Keratinocyte (primary cell): ENCODE data around the gene CFAP46. TPM values are rescaled to one million over a fixed set of nuclear protein-coding genes. Genes with fewer than 3 reads are reported as not detected.

Source experiments
- DNase-seq: peaks from one replicate; pipeline ENCODE4 v3.0.0-alpha.2; 2011; ENCODE audit warnings: low read depth, missing footprints, low spot score
- FAIRE-seq: peaks from 2 replicates; lab custom pipeline; 2011; peaks lifted over from hg19 to GRCh38; lab: Jason Lieb, UNC
- H2AFZ ChIP-seq: 2 replicates; pipeline ENCODE4 v1.6.0; 2012; ENCODE audit warnings: low read length, control low read depth, inconsistent platforms; ENCODE audit not compliant: control insufficient read depth
- H3K27ac ChIP-seq: 2 replicates; pipeline ENCODE4 v1.5.1; 2011; ENCODE audit warnings: low read length; ENCODE audit not compliant: control insufficient read depth, insufficient read depth
- H3K27me3 ChIP-seq: 3 replicates; pipeline ENCODE4 v1.6.0; 2011; ENCODE audit warnings: low read length; ENCODE audit not compliant: control insufficient read depth, insufficient read depth; ENCODE audit errors: extremely low read depth
- H3K36me3 ChIP-seq, 2 experiments: 2 replicates in 1 of 2; 3 replicates in 1 of 2; pipeline ENCODE4 v1.5.1; 2011; ENCODE audit warnings: low read length in 2 of 2, mild to moderate bottlenecking in 1 of 2; ENCODE audit not compliant: control insufficient read depth in 2 of 2, insufficient read depth in 2 of 2; ENCODE audit errors: extremely low read depth in 1 of 2
- H3K4me1 ChIP-seq: 3 replicates; pipeline ENCODE4 v1.5.1; 2011; ENCODE audit warnings: low read length; ENCODE audit not compliant: control insufficient read depth, insufficient read depth; ENCODE audit errors: extremely low read depth
- H3K4me2 ChIP-seq: 3 replicates; pipeline ENCODE4 v1.6.0; 2011; ENCODE audit warnings: low read depth, low read length; ENCODE audit not compliant: control insufficient read depth, insufficient read depth; ENCODE audit errors: extremely low read depth
- H3K4me3 ChIP-seq, 3 experiments: fragments of 200-600 bp in 1 of 3; sonication (generic) in 1 of 3; 2 replicates in 2 of 3; 3 replicates in 1 of 3; pipeline ENCODE4 v1.5.1; 2011 to 2016; ENCODE audit warnings: low read length in 3 of 3, mild to moderate bottlenecking in 3 of 3, control low read depth in 2 of 3, inconsistent platforms in 1 of 3, low read depth in 1 of 3, mixed read lengths in 1 of 3, mixed run types in 1 of 3, moderate library complexity in 1 of 3; ENCODE audit not compliant: control insufficient read depth in 2 of 3, insufficient read depth in 2 of 3; ENCODE audit errors: extremely low read depth in 1 of 3
- H3K79me2 ChIP-seq: 2 replicates; pipeline ENCODE4 v1.6.0; 2012; ENCODE audit warnings: low read length; ENCODE audit not compliant: control insufficient read depth, insufficient read depth
- H3K9ac ChIP-seq: 3 replicates; pipeline ENCODE4 v1.6.0; 2011; ENCODE audit warnings: low read length; ENCODE audit not compliant: control insufficient read depth, insufficient read depth; ENCODE audit errors: extremely low read depth
- H3K9me1 ChIP-seq: 3 replicates; pipeline ENCODE4 v1.6.0; 2011; ENCODE audit warnings: low read length; ENCODE audit not compliant: control insufficient read depth, insufficient read depth; ENCODE audit errors: extremely low read depth
- H3K9me3 ChIP-seq: 2 replicates; pipeline ENCODE4 v1.5.1; 2012; ENCODE audit warnings: low read depth, low read length; ENCODE audit not compliant: control insufficient read depth
- H4K20me1 ChIP-seq: 3 replicates; pipeline ENCODE4 v1.6.0; 2011; ENCODE audit warnings: low read length; ENCODE audit not compliant: control insufficient read depth, insufficient read depth; ENCODE audit errors: extremely low read depth
- CTCF ChIP-seq, 3 experiments: IDR thresholded peaks in 1 of 3; conservative IDR thresholded peaks in 1 of 3; optimal IDR thresholded peaks in 1 of 3; 2 replicates in 2 of 3; 3 replicates in 1 of 3; pipeline versions ENCODE3 to v1.5.1; 2011; ENCODE audit warnings: low read length in 3 of 3, mild to moderate bottlenecking in 3 of 3, moderate library complexity in 2 of 3, control low read depth in 1 of 3, inconsistent platforms in 1 of 3; ENCODE audit not compliant: insufficient read depth in 2 of 3; ENCODE audit errors: extremely low read depth in 1 of 3
- EZH2 ChIP-seq: IDR thresholded peaks from one replicate; pipeline ENCODE4 v1.6.1; 2012; ENCODE audit warnings: inconsistent platforms, mild to moderate bottlenecking, low read length, moderate library complexity
- dilution Hi-C: fragments of 300-500 bp; cut with MboI; formaldehyde crosslinking; loops from one replicate; pipeline ENCODE4 v1.7.0; 2020; ENCODE audit warnings: low sequenced_read_pairs; ENCODE audit not compliant: extremely low pct_ligation_motif_present
- polyA plus RNA-seq, 5 experiments: library from polyadenylated mRNA; depleted of rRNA in 3 of 5; stranded (reverse) in 3 of 5; stranded (forward) in 1 of 5; unstranded in 1 of 5; fragments of >200 nt; gene quantifications; 1 replicate in 1 of 5; 2 replicates in 3 of 5; 3 replicates in 1 of 5; pipeline versions ENCODE4 v1.2.1 to v1.2.3, GENCODE V29; 2011 to 2012; ENCODE audit warnings: missing spikeins in 2 of 5, low read depth in 1 of 5, low replicate concordance in 1 of 5

CFAP46 gene
- polyA plus RNA-seq, 1 donor (not counting 4 experiments of a cell fraction or from before 2014, with no cell fraction given) = 1.00 TPM

GRCh38 chr10:132865851-132866600 is 76.3 kb downstream of the CFAP46 start:
- H4K20me1 ChIP-seq = no peaks in the 10 kb centered on the region
- peaks cover 6% of the 10 kb centered on the region for H3K9me3 ChIP-seq
- no peak overlapping the region for H3K4me3 ChIP-seq
- H3K9ac ChIP-seq = no peak overlapping the region
- no peak overlapping the region for H2AFZ ChIP-seq
- peaks cover under 1% of the 10 kb centered on the region for H3K4me1 ChIP-seq
- no peaks in the 10 kb centered on the region for H3K79me2 ChIP-seq
- TF ChIP-seq CTCF (optimal IDR thresholded peaks at IDR 0.05 in 1 of 3, IDR thresholded peaks at IDR 0.05 in 1 of 3, conservative IDR thresholded peaks at IDR 0.05 in 1 of 3; ENCODE audit: extremely low read depth in 1 of 3, insufficient read depth in 2 of 3, low read length in 3 of 3) = no peak
- TF ChIP-seq EZH2 = no peak
- peaks cover 3% of the 10 kb centered on the region for H3K27me3 ChIP-seq
- no peak overlapping the region for H3K4me2 ChIP-seq
- no peak overlapping the region for H3K27ac ChIP-seq
- FAIRE-seq (no peak), DNase-seq (no peak)
- no peaks in the 10 kb centered on the region for H3K9me1 ChIP-seq
- no peaks in the 10 kb centered on the region for H3K36me3 ChIP-seq
- dilution Hi-C loops = no loop called here

- dilution Hi-C loops = no loop called here
- H3K27ac ChIP-seq = no peak overlapping the region
- no peak overlapping the region for H3K4me3 ChIP-seq
- no peaks in the 10 kb centered on the region for H3K9me1 ChIP-seq
- H3K79me2 ChIP-seq = no peaks in the 10 kb centered on the region
- H2AFZ ChIP-seq = no peak overlapping the region
- H3K4me2 ChIP-seq = no peak overlapping the region
- H3K36me3 ChIP-seq = no peaks in the 10 kb centered on the region
- no peaks in the 10 kb centered on the region for H4K20me1 ChIP-seq
- DNase-seq (no peak), FAIRE-seq (no peak)
- TF ChIP-seq EZH2 (no peak), CTCF (optimal IDR thresholded peaks at IDR 0.05 in 1 of 3, IDR thresholded peaks at IDR 0.05 in 1 of 3, conservative IDR thresholded peaks at IDR 0.05 in 1 of 3; ENCODE audit: extremely low read depth in 1 of 3, insufficient read depth in 2 of 3, low read length in 3 of 3) (no peak)
- H3K4me1 ChIP-seq = peaks cover 8% of the 10 kb centered on the region
- H3K9me3 ChIP-seq = peaks cover 6% of the 10 kb centered on the region
- H3K27me3 ChIP-seq = peaks cover 3% of the 10 kb centered on the region
- H3K9ac ChIP-seq = no peak overlapping the region
These were observed 77.2 kb downstream of the CFAP46 start for GRCh38 chr10:132865171-132865631.
